NCI-H82 (cell line): ENCODE measurements around the gene NAALADL1.

ENCODE experiments used
- DNase-seq: peaks from one replicate; lab custom pipeline; 2025; lab: John Stamatoyannopoulos, UW

The NAALADL1 gene

DNA sequence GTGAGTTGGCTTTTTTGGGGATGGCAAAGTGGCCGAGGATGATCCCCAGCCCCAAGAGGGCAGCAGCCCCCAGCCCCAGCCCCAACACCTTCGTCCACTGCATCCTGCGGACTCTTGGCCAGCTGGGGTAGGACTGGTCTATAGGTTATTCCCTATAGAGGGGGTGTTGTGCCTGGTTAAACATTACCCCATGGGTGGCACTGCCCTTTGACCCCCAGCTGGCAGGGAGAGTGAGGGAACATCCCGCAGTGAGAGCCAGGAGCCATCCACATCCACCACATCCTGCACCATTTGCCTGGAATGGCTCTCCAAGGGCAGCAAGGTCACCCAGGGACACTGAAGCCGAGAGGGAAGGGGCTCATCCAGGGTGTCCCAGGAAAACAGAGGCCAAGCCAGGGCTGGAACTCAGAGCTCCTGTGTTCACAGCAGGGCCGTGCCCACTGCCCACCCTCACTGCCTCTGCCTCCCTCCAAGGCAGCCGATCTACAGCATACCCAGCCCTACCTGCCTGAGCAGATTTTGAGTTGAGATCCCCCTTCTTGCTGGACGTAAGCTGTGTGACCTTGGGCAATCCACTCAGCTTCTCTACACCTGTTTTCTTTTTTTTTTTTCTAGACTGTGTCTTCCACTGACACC lies at the start of gene NAALADL1:
Gene NAALADL1, minus strand, starts transcription at position 135 of the 636 bp plus-strand sequence. Its CDS starts 32 bp downstream, at position 103.
- no peak for DNase-seq

DNA sequence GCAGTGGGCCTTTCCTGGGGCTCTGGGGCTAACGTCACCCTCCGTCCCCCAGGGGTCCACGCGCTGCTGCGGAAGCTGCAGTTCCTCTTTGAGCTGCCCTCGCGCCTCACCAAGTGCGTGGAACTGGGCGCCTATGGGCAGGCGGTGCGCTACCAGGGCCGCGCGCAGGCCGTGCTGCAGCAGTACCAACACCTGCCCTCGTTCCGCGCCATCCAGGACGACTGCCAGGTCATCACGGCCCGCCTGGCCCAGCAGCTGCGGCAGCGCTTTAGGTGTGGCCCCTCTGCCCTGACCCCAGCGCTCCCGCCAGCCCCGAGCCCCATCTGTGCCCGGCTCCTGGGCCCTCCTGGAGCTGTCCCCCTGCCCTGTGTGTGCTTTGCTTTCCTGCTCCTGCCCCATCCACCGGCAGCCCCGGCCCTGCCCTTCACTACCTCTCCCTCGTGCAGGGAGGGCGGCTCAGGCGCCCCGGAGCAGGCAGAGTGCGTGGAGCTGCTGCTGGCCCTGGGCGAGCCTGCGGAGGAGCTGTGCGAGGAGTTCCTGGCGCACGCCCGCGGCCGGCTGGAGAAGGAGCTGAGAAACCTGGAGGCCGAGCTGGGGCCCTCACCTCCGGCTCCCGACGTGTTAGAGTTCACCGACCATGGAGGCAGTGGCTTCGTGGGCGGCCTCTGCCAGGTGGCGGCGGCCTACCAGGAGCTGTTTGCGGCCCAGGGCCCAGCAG lies 49.6 kb upstream of the NAALADL1 start:
- DNase-seq: no peak

DNA sequence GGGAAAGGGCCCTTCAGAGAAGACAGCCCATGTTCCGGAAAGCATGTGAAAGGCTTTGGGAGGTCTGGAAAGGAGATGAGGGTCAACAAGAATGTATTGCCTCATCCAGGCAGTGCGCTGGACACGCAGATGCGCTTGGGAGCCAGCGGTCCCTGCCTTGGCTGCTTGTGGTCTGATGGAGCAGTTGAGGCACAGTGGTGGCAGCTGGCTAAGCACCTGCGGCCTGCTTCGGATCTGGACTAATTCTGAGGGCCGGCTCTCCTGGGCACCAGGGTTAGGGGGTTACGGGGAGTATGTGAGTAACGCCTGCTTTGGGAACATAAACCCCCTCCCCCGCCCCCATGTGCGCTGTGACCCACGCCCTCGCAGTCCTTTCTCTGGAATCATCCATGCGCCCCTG lies 48.7 kb upstream of the NAALADL1 start:
- no peak for DNase-seq

GRCh38 chr11:65104628-65105027 lies 46.3 kb upstream of the NAALADL1 start:
- no peak for DNase-seq

DNA sequence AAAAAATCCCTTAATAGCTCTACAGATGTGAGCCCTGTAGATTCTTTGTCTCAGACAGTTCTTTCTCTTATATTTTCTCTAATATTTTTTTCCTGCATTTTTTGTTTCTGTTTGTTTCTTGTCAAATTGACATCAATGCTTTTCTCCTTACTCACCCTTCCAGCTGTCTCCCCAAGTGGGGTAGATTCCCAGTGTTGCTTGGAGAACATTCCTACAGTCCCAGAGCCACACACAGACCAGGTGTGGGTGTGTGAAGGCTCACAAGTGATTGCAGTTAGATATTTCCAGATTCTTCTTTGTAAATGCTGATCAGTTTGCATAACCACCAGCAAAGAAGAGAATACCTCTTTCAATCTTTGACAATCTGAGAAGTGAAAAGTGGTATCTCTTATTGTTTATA lies 45.1 kb upstream of the NAALADL1 start:
- no peak for DNase-seq

- no peak for DNase-seq
These were observed 44.1 kb upstream of the NAALADL1 start for GRCh38 chr11:65102142-65103095.

- DNase-seq: no peak
These were observed 42.5 kb upstream of the NAALADL1 start for GRCh38 chr11:65100674-65101350.

GRCh38 chr11:65096926-65097325 lies 38.6 kb upstream of the NAALADL1 start:
- DNase-seq: no peak

- DNase-seq: peak; percentile 93
These were observed 37.8 kb upstream of the NAALADL1 start, which contains the start of gene VPS51 for GRCh38 chr11:65095974-65096806. Gene VPS51, plus strand, starts transcription at chr11:65096214. Its CDS starts 37 bp downstream, at chr11:65096251.

- no peak for DNase-seq
These were observed 37.1 kb upstream of the NAALADL1 start for GRCh38 chr11:65095427-65095826.

- DNase-seq: no peak
These were observed 32.3 kb upstream of the NAALADL1 start for GRCh38 chr11:65090628-65091027.

DNA sequence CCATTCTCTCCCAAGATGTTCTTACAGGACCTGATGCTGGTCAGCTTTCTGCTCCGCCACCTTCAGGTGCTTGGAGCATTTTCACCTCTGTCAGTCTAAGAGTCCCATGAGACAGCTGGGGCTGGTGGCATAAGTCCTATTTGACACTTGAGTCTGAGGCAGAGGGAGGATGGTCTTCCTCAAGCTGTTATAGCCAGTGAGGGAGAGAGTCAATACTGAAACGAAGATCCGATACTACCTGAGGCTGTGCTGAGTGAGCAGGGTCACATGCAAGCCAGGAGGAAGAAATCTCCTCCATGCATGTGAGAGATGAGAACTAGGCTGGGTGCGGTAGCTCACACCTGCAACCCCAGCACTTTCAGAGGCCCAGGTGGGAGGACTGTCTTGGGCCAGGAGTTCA lies 31.3 kb upstream of the NAALADL1 start:
- no peak for DNase-seq

GRCh38 chr11:65087827-65088226 lies 29.5 kb upstream of the NAALADL1 start:
- no peak for DNase-seq

DNA sequence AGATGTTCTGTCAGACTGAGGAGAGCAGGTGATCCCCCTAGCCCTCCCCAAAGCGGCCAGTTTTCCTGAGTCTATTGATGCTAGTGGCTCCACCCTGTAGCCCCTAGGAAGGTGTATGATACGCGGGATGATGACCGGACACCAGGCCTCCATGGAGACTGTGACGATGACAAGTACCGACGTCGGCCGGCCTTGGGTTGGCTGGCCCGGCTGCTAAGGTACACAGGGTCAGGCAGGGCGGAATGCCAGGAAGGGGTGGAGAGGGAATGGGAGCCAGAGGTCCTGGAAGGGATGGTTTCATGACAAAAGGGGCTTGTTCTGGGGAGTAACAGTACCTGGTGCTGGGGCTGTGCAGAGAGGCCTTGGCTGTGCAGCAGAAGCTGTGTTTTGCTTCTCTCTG lies 28.9 kb upstream of the NAALADL1 start:
- DNase-seq: no peak

- no peak for DNase-seq
These were observed 28.5 kb upstream of the NAALADL1 start for GRCh38 chr11:65086809-65087208.

- no peak for DNase-seq
These were observed 27.1 kb upstream of the NAALADL1 start for GRCh38 chr11:65085446-65085845.

GRCh38 chr11:65084598-65085375 lies 26.4 kb upstream of the NAALADL1 start:
- DNase-seq: no peak

DNA sequence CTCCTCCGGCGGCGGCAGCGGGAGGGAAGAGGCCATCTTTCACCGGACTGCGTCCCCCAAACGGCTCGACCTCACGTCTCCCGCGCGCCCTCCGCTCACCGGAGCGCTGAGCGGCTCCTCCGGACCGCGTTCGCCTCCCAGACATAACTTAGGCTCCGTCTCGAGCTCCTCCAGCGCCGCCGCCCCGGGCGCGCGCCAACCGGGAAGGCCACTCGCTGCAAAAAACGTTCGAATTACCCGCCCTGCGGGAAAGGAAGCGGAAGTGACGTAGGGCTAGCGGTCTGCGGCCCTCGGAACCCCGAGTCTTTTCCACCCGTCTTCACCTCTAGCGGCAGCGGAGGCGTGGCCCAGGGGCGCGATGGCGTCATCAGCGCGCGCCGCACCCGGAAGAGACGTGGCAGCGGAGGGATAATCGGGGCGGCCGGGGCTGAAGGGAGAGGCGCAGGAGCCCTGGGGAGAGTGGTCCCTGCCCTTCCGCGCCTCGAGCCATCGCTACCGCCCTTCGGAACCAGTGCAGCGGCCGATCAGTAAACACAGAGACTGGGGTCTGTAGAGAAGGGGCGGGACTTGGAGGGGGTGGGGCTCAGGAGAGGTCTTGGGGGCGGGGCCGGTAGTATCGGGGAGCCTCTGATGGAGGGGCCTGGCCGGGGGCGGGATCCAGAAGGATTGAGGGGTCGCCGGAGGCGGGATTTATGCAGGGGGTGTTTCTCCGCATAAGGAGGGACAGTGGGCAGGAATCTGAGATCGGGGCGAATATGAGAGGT lies 25.7 kb upstream of the NAALADL1 start, which contains the start of the genes CDCA5 and ZFPL1:
Gene CDCA5, minus strand, starts transcription at position 207 of the 764 bp plus-strand sequence. Its CDS starts 62 bp downstream, at position 145.
Gene ZFPL1, plus strand, starts transcription at position 389 of the 764 bp plus-strand sequence. CDS start 477 bp downstream, outside the sequence.
- peak; percentile 96 for DNase-seq
